Heart left ventricle (tissue), 13 donors: ENCODE measurements around the gene KIT.

Source experiments
- POLR2A ChIP-seq, 2 donors: fragments of 450-650 bp; IDR thresholded peaks; one replicate each; pipeline ENCODE4 v1.6.1; 2017; ENCODE audit warnings: antibody characterized with exemption in 2 of 2, mild to moderate bottlenecking in 2 of 2, moderate library complexity in 2 of 2
- TF ChIP-seq, protein P1 (sequence below), 12 donors: fragments of 200-600 bp; sonication (generic) in 4 of 12; IDR thresholded peaks; one replicate each; pipeline versions ENCODE4 v1.5.0 to v1.8.0; 2018 to 2022; ENCODE audit warnings: antibody characterized with exemption in 12 of 12, mild to moderate bottlenecking in 5 of 12
- donor health status: ischemic (EF 13 %, LVEDD 7.1; RV severe dilation, severe dysfunction).
- donor health status: DM: no; HTN: yes; CAD: no.
- donor health status: DM: no; HTN: no; CAD: no.
- donor health status: ischemic (EF 25% LVEDD 6.9; RV normal size, moderate dysfunction).
- donor health status: ischemic (EF 25% LVEDD 5.7; RV mildly dilated, moderate dysfunction).
- donor health status: ischemic (EF 35%, LVEDD 5.7; RV mildly dilated, moderate dysfunction).
- donor health status: nonischemic (EF 11% LVEDD 7.7; RV severe dilation, severe dysfunction).
- donor health status: DM: yes; HTN: yes; CAD: no.
- donor health status: PGD.
- donor health status: ischemic (EF 29% LVEDD 5.4; RV normal size, mild dysfunction).
- donor health status: nonischemic (EF 23%, LVEDD 6.1; RV moderate dilation, normal function).

DNA sequence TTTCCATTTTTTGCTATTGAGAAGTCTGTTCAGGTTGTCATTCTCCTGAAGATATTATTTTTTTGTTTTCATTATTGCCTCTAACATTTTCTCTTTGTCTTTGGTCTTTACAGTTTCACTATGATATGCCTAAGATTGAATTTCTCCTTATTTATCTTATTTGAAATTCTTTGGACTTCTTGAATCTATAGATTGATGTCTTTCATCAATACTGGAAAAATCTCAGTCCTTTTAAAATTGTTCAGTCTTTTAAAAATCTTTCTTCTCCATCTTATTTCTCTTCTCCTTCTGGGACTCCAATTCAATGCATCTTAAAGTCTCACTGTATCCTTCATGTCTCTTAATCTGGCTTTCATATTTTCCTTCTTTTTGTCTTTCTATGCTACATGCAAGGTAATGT, 86.7 kb downstream of the KIT start:
- TF ChIP-seq, protein P1, sequence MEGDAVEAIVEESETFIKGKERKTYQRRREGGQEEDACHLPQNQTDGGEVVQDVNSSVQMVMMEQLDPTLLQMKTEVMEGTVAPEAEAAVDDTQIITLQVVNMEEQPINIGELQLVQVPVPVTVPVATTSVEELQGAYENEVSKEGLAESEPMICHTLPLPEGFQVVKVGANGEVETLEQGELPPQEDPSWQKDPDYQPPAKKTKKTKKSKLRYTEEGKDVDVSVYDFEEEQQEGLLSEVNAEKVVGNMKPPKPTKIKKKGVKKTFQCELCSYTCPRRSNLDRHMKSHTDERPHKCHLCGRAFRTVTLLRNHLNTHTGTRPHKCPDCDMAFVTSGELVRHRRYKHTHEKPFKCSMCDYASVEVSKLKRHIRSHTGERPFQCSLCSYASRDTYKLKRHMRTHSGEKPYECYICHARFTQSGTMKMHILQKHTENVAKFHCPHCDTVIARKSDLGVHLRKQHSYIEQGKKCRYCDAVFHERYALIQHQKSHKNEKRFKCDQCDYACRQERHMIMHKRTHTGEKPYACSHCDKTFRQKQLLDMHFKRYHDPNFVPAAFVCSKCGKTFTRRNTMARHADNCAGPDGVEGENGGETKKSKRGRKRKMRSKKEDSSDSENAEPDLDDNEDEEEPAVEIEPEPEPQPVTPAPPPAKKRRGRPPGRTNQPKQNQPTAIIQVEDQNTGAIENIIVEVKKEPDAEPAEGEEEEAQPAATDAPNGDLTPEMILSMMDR (IDR thresholded peaks at IDR 0.05): no peak
- TF ChIP-seq POLR2A (IDR thresholded peaks at IDR 0.05): no peak
